A204.1 (cell line): ENCODE data around the gene MAPK10.
A peak's percentile ranks its signal among the peaks of the same experiment; 100 is the strongest.
"Not testable (repeated sequence)": the region's sequence is repeated elsewhere in the genome, so short reads cannot be mapped to it uniquely, and the experiment has no call there.

ENCODE experiments used
- FAIRE-seq: peaks from 2 replicates; lab custom pipeline; 2012; peaks lifted over from hg19 to GRCh38; lab: Jason Lieb, UNC

Gene MAPK10

DNA sequence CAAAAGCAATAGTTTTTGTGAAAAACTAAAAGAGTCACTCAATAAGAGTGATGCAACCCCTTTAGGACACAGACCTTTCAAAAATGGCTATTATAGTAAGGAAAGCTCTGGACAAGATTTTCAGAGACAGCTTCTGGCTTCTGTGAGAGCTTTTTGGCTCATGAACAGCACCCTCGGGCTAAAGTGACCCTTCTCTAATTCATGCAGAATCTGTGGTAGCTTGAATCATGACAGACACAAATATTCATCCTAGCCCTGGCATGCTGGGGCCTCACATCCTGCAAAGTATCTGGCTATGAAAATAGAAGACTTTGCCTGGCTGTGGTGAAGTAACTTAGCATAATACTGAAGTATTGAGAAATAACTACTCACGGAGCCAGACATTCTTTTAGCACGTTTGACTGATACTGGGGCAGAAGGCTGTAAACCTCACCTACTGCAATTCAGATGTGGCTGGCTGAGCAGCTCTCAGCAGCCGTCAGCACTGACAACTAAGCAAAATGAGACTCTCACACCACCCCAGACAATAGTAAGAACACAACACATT, 327.3 kb downstream of the MAPK10 start:
- no peak for FAIRE-seq

- no peak for FAIRE-seq
Measured at GRCh38 chr4:86031927-86032326, 327.9 kb downstream of the MAPK10 start.

GRCh38 chr4:86026720-86027119, 333.1 kb downstream of the MAPK10 start:
- FAIRE-seq: no peak

DNA sequence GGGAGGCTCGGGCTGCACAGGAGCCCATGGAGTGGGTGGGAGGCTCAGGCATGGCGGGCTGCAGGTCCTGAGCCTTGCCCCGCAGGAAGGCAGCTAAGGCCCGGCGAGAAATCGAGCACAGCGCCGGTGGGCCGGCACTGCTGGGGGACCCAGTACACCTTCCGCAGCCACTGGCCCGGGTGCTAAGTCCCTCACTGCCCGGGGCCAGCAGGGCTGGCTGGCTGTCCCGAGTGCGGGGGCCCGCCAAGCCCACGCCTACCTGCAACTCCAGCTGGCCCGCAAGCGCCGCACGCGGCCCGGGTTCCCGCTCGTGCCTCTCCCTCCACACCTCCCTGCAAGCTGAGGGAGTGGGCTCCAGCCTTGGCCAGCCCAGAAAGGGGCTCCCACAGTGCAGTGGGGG, 338.2 kb downstream of the MAPK10 start:
- FAIRE-seq: not testable (repeated sequence)

DNA sequence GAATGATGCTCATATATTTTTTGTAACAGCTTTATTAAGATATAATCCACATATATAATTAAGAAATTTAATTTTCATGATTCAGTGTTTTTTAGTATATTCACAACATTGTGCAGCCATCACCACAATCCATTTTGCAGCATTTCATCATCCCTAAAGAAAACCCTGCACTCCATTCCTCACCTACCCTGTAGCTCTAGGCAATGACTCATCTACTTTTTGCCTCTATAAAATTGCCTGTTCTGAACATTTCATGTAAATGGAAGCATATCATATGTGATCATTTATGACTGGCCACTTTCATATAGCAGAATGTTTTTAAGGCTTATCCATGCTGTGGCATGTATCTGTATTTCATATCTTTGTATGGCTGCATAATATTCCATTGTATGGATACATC, 339.9 kb downstream of the MAPK10 start:
- FAIRE-seq: no peak

DNA sequence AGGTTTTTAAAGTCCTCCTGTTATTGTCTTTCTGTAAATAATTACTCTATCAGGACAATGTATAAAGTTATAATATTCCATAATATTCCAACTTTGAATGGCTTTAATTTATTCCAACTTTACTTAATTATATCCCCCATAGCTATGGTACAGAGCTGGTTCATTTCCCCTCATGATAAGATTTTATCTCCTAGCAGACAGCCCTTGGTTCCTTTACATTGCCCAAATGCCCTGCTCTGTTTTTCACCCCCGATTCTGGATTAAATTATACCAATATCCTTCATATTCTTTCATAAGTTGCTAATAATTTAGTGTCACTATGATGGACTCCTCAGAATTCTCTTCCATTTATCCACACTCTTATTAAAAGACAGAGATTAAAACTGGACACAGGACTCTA, 340.5 kb downstream of the MAPK10 start:
- no peak for FAIRE-seq

DNA sequence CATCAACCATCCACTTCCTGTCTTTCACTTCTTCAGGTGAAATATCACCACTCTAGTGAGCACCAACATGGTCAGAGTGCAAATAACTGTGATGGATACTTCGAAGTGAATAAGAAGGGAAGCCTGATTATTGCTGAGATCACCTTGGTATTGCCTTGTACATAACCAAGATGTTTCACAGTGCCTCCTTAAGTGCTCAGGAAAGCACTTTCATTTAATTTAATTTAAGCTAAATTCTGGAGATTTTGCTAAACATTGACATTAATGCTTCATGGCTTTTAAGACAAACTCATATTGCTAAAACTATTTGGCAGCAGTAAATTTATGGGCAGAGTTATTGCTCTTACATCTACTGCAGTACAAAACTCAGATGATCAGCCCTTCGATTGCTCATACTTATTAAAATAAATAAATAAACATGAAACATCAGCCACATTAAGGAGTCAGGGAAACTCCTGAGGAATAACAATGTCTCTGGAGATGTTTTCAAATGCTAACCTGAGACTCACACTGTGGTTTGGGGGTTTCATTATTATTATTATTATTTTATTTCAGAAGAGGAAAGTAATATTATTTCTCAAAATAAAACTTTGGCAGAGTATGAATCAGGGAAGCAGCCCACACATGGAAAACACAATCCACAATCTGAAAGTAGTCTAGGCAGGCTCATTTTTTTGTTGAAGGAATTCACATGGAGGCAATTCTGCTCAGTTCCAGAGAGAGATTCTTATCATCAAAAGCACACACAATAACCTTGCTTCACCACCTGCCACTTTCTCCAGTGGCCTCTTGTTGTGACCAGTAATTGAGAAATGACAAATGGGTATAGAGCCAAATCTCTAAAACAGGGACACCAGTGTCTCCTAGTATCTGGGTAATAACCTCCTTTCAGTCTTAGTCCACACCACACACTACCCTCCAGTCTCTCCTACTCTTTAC, 344.2 kb downstream of the MAPK10 start:
- FAIRE-seq: no peak

DNA sequence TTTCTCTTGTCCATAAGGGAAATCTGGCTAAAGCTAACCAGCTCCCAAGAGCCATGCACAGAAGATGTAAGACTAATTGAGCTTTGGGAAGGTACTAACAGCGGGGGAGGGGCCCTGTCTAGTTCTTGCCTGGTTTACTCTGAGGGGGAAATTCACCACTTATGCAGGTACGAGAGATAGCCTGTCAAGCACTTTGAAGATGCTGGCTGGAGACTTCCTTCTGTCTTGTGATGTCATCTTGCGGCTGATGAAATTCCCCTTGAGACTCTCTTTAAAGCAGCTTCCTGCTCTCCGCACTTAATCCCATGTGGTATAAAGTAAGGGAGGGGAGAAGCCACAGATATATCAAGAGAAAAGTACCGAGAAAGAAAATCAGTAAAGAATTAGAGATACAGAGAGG, 345.3 kb downstream of the MAPK10 start:
- no peak for FAIRE-seq

DNA sequence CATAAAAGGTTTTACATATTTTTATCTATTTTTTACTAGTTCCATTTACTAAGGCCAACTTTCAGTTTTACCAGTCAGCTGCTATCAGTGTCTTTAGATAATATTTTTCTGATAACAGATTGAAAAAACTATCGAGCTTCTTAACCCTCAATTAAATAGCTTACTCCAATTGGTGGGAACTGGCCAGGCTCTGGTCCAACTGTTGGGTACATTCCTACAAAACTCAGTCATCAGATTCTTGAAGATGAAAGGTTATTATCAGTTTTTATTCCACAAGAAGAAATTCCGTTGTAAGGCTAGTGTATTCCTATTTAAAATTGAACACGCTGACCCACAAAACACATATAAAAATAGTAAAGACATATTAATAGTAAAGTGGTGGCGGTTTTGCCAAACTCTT, 346.2 kb downstream of the MAPK10 start:
- FAIRE-seq: no peak

- no peak for FAIRE-seq
Measured at GRCh38 chr4:86011117-86011516, 348.7 kb downstream of the MAPK10 start.

GRCh38 chr4:86007042-86007441, 352.8 kb downstream of the MAPK10 start:
- FAIRE-seq: no peak

- FAIRE-seq: no peak
Measured at GRCh38 chr4:86006057-86006456, 353.8 kb downstream of the MAPK10 start.

DNA sequence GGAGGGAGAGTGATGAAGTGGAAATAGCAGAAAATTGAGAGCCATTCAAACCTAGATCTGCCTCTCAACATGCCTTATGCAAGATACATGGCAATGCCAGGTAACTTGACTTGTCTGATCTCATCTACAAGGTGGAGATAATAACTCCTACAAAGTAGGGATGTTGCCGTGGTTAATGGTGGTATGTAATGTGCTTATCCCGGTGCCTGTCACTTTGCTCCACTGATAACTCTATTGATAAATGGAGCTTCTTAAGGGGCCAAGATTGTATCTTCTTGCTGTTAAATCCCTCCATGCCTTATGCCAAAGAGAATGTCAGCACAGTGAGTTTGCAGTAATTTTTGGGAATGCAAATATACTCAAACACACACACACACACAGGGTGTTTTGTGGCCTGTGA, 355.8 kb downstream of the MAPK10 start:
- FAIRE-seq: no peak

- no peak for FAIRE-seq
Measured at GRCh38 chr4:86001591-86001990, 358.3 kb downstream of the MAPK10 start.

DNA sequence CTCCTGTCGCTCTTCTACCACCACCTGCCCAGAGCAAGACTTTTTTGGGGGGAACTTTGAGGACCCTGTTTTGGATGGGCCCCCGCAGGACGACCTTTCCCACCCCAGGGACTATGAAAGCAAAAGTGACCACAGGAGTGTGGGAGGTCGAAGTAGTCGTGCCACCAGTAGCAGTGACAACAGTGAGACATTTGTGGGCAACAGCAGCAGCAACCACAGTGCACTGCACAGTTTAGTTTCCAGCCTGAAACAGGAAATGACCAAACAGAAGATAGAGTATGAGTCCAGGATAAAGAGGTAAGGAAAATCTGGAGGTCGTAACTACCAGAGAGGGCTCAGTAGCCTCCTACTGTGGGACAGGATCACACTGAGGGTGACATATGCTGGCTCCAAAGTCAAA, 364.5 kb downstream of the MAPK10 start:
- FAIRE-seq: no peak

DNA sequence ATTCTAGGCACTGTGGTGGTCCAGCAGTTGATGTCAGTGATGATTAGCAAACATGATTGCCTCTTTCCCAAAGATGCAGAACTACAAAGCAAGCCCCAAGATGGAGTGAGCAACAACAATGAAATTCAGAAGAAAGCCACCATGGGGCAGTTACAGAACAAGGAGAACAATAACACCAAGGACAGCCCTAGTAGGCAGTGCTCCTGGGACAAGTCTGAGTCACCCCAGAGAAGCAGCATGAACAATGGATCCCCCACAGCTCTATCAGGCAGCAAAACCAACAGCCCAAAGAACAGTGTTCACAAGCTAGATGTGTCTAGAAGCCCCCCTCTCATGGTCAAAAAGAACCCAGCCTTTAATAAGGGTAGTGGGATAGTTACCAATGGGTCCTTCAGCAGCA, 365.3 kb downstream of the MAPK10 start:
- no peak for FAIRE-seq

- no peak for FAIRE-seq
Measured at GRCh38 chr4:85993641-85994040, 366.2 kb downstream of the MAPK10 start.

GRCh38 chr4:85986266-85986665, 373.6 kb downstream of the MAPK10 start:
- FAIRE-seq: no peak

DNA sequence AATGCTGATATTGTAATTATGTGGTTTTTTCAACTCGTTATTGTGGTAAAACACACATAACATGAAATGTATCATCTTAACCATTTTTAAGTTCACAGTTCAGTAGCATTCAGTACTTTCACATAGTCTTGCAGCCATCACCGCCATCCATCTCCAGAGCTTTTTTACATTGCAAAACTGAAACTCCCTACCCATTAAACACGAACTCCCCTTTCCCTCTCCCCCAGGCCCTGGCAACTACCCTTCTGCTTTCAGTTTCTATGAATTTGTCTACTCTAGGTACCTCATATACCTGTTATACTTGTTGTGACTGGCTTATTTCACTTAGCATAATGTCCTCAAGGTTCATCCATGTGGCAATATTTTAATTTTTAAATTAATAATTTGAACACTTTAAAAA, 380.6 kb downstream of the MAPK10 start:
- FAIRE-seq: no peak

GRCh38 chr4:85970535-85970934, 389.3 kb downstream of the MAPK10 start:
- no peak for FAIRE-seq

DNA sequence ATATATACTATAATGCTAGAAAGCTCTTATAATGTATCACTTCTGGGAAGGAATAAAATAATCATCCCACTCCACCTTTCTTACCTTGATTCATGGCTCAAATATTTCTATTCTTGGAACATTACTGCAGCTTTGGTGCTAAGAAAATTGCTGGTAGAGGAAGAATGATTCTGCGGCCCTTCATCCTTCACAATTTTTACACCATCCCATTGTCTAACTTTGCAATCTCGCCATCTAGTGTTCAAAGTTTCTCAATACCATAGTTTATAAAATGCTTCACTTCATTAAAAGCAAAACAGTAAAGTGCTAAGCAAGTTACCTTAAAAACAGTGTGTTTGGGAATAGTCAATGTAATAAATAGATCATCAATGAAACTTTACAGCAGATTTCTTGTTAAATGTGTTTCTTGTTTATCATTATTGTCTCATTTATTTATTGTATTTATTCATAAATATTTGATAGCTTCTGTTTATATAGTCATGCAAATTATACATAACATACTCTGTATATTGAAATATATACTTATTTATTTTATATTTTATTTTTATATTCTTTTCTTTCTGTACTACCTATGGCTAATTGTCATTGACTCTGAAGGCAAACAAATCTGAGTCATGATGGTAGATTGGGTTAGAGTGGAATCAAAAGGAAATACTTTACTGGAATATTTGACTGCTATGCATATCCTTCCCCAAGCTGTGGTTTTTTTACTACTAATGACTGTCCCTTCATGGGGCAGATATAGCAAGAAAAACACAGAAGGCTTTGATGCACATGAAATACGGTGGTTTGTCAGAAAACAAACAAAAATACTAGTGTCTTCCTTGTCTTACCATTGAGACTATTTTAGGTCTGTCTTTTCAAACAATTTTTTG, 390.7 kb downstream of the MAPK10 start:
- FAIRE-seq: peak; percentile 85

GRCh38 chr4:85967872-85968271, 392.0 kb downstream of the MAPK10 start:
- FAIRE-seq: no peak

GRCh38 chr4:85966373-85966772, 393.5 kb downstream of the MAPK10 start:
- no peak for FAIRE-seq
